ENCODE data around the gene SH3D19. TPM values are rescaled to one million over a fixed set of nuclear protein-coding genes. Genes with fewer than 3 reads are reported as not detected.

Gene SH3D19
- total and polyA plus RNA-seq, 9 donors: 44.0 to 117 (median 91.4) TPM

GRCh38 chr4:151150821-151151580 is 174.4 kb downstream of the SH3D19 start:
- H3K4me3 ChIP-seq: no peak overlapping the region
- H3K36me3 ChIP-seq: no peaks in the 10 kb centered on the region
- no peak overlapping the region for H3K27ac ChIP-seq
- DNase-seq: no peak
- H3K27me3 ChIP-seq: no peaks in the 10 kb centered on the region
- WGBS, 3 donors: 94 to 97% (median 94%) methylated on average over 9 of the region's 9 CpGs
- intact Hi-C loops (cut with DNase I): no loop called here
- TF ChIP-seq EP300 (IDR thresholded peaks at IDR 0.05) (no peak), CTCF (IDR thresholded peaks at IDR 0.05) (no peak), POLR2A (IDR thresholded peaks at IDR 0.05) (no peak)
- no peaks in the 10 kb centered on the region for H3K4me1 ChIP-seq (ENCODE audit: insufficient read depth)
- H3K9me3 ChIP-seq: no peaks in the 10 kb centered on the region

GRCh38 chr4:151148261-151148660 is 177.1 kb downstream of the SH3D19 start:
- intact Hi-C loops (cut with DNase I): no loop called here
- Histone ChIP-seq H3K27me3 (no peaks in the 10 kb centered on the region), H3K36me3 (no peaks in the 10 kb centered on the region), H3K4me3 (no peak overlapping the region), H3K9me3 (no peaks in the 10 kb centered on the region), H3K27ac (no peak overlapping the region), H3K4me1 (ENCODE audit: insufficient read depth) (no peaks in the 10 kb centered on the region)
- DNase-seq: no peak
- 76 to 79% (median 79%) methylated on average over 4 of the region's 4 CpGs for WGBS, 3 donors
- TF ChIP-seq POLR2A (IDR thresholded peaks at IDR 0.05) (no peak), CTCF (IDR thresholded peaks at IDR 0.05) (no peak), EP300 (IDR thresholded peaks at IDR 0.05) (no peak)

- Histone ChIP-seq H3K9me3 (no peaks in the 10 kb centered on the region), H3K4me1 (ENCODE audit: insufficient read depth) (no peaks in the 10 kb centered on the region), H3K4me3 (no peak overlapping the region), H3K27me3 (no peaks in the 10 kb centered on the region), H3K27ac (no peak overlapping the region), H3K36me3 (no peaks in the 10 kb centered on the region)
- TF ChIP-seq EP300 (IDR thresholded peaks at IDR 0.05) (no peak), POLR2A (IDR thresholded peaks at IDR 0.05) (no peak), CTCF (IDR thresholded peaks at IDR 0.05) (no peak)
- intact Hi-C loops (cut with DNase I): no loop called here
- 81 to 84% (median 83%) methylated on average over 3 of the region's 3 CpGs for WGBS, 3 donors
- DNase-seq: no peak
These were observed 178.4 kb downstream of the SH3D19 start for GRCh38 chr4:151147000-151147399.

- TF ChIP-seq EP300 (IDR thresholded peaks at IDR 0.05) (no peak), POLR2A (IDR thresholded peaks at IDR 0.05) (no peak), CTCF (IDR thresholded peaks at IDR 0.05) (no peak)
- Histone ChIP-seq H3K36me3 (no peaks in the 10 kb centered on the region), H3K27ac (no peak overlapping the region), H3K27me3 (no peaks in the 10 kb centered on the region), H3K4me1 (ENCODE audit: insufficient read depth) (no peaks in the 10 kb centered on the region), H3K4me3 (no peak overlapping the region), H3K9me3 (no peaks in the 10 kb centered on the region)
- DNase-seq: no peak
- intact Hi-C loops (cut with DNase I): no loop called here
- 86 to 91% (median 87%) methylated on average over 5 of the region's 5 CpGs for WGBS, 3 donors
These were observed 180.9 kb downstream of the SH3D19 start for GRCh38 chr4:151144329-151145072.

All from ovary (tissue), 9 donors.